HK-2 (cell line): ENCODE results near the gene COL6A1.
"Not testable (repeated sequence)": the region's sequence is repeated elsewhere in the genome, so short reads cannot be mapped to it uniquely, and the experiment has no call there.

Experiments used
- DNase-seq: peaks from one replicate; pipeline ENCODE4 v3.0.0-alpha.2; 2018; ENCODE audit not compliant: unreplicated experiment

COL6A1 gene

DNA sequence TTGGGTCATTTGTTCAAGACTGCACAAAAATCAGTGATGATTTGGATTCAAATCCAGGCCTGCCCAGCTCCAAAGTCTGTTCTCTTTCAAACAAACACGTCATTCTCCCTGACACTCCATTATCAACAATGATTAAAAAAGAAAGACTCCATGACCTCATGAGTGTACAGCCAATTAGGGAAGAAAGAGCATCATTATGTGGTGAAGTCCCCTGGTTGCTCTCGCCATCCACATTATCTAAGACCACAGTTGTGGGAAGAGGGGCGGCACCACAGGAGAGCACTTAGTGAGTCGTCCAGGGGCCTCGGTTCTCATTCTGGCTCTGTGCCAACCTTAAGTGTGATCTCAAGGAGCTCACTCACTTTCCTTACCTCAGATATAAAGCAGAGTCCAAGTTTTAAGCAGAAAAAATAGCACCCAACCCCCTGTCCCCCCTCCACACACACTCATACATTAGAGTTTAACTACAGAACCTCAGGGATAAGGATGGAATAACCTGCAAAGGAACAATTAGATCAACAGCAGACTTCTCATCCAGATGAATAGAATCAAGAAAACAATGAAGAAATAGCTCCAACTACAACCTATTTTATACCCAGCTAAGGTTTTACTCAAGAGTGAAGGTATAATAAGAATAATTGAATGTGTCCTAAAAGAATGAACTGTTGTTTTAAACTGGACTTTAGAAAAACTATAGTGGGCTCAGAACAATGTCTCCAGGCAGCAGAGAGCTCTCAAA is 47.8 kb downstream of the COL6A1 start:
- DNase-seq = no peak

DNA sequence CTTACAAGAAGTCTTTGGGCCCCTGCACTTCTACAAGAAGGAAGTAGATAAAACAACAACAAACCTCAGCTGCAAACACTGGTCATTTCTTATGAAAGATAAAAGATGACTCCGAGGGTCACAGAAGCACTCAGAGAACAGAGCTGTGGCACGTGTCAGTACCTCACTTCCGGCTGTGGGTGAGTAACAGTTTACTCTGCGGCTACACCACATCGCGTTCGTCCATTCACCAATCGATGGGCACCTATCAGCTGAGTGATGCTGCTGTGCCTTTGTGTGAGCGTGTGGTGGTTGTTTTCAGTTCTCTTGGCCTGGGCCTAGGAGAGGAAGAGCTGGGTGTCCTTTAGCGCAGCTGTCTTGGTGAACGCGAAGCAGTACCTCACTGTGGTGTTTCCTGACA is 49.9 kb downstream of the COL6A1 start:
- no peak for DNase-seq

DNA sequence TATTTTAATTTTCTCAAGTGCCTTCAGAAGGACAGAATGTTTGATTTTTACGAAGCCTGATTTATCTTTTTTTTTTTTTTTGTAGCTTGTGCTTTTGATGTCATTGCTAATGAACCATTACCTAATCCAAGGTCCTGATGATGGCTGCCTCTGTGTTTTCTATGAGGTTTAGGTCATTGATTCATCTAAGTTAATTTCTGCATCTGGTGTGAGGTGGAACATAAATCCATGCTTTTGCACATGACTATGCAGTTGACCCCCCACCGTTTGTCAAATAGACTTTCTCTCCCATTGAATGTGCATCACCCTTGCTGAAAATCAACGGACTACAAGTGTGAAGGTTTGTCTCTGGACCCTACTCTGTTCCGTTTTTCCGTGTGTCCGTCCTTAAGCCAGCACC is 50.5 kb downstream of the COL6A1 start:
- DNase-seq = no peak

DNA sequence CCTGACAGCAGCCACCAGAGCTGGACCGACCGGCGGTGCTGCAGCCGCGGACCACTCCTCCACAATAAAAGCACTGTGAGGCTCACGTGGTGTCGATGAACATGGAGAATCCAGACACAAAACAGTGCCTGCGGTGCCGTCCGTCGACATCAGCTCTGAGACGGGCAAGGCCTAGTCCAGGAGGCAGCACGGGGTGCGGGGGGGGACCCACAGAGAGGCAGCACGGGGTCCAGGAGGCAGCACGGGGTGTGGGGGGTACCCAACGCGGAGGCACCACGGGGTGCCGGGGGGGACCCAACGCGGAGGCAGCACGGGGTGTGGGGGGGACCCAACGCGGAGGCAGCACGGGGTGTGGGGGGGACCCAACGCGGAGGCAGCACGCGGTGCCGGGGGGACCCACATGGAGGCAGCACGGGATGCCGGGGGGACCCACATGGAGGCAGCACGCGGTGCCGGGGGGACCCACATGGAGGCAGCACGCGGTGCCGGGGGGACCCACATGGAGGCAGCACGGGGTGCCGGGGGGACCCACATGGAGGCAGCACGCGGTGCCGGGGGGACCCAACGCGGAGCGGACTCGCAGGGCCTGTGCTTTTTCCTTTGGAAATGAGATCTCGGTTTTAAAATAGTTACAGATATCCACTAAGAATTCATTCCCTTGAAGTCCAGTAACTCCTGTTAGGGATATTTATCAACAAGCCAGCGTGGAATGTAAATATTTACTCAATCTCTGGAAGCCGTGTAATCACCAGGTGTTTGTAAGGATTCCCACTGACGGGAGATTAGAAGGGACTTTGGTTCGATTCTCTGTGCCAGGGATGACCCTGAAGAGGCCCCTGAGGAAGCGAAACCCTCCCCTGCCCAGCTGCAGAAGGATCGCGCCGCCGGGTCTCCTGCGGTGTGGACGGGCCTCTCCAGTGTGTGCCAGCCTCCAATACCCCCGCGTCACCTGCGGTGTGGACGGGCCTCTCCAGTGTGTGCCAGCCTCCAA is 52.1 kb downstream of the COL6A1 start:
- DNase-seq = no peak

DNA sequence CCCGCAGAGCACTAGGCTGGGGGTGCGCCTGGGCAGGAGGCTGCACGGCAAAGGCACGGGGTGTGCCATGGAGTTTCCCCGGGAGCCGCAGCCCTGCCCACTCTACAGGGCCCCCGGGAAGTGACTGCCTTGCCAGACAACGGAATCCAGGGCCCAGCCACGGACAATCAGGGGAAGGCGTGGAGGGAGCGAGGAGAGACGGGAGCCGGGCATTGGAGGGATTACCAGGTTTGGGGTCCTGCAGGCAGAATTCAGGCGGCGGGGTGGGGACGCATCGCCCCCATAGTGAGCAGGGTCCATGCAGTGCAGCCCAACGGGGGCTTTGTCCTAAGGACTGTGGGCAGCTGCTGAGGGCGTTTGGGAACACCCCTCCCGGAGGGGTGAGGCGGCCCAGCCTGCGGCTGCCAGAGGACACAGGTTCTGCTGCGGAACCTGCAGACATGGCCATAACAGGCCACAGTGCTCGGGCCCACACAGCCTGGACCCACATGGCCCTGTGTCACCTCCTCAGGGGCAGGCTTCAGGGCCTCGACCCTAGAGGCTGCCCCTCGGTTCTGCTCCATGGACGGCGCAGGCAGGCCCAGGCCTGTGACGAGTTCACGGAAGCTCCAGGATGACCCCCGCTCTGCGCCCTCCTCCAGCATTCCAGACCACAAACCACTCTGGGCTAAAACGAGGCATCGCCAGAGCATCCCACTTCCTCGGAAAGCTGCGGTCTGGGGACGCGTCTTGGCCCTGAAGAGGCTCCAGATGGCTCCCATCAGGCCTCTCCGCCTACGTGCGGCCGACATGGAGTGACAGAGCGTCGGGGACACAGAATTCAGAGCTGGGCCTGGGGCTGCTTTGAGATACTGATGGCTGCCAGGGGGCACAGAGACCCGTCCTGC is 54.5 kb downstream of the COL6A1 start:
- no peak for DNase-seq

DNA sequence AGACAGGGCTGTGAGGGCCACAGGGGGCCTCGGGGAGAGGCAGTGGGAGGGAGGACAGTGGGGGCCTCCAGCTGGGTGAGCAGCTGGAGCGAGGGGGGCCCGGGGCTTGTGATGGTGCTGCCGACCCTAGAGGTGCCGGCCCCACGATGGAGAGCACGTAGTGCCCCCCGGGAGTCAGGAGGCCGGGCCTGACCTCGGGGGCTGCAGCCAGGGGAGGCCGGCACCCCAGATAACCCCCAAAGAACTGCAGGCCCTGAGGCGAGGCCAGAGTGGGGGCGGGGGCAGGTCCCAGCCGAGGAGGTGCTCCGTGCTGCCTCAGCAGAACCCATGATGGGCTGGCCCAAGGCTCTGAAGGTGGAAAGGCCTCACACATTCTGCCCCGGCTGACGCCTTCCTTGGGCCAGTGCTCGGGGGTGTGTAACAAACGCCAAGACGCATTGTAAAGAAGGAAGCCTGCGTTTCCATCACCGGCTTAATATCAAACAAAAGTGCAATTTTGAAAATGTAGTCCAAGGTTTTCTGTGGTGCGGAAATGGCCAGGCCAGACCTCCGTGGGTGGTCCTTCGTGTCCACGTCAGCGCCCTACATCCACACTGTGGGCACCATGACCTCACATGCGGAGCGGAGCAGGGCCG is 55.2 kb downstream of the COL6A1 start:
- DNase-seq = no peak

DNA sequence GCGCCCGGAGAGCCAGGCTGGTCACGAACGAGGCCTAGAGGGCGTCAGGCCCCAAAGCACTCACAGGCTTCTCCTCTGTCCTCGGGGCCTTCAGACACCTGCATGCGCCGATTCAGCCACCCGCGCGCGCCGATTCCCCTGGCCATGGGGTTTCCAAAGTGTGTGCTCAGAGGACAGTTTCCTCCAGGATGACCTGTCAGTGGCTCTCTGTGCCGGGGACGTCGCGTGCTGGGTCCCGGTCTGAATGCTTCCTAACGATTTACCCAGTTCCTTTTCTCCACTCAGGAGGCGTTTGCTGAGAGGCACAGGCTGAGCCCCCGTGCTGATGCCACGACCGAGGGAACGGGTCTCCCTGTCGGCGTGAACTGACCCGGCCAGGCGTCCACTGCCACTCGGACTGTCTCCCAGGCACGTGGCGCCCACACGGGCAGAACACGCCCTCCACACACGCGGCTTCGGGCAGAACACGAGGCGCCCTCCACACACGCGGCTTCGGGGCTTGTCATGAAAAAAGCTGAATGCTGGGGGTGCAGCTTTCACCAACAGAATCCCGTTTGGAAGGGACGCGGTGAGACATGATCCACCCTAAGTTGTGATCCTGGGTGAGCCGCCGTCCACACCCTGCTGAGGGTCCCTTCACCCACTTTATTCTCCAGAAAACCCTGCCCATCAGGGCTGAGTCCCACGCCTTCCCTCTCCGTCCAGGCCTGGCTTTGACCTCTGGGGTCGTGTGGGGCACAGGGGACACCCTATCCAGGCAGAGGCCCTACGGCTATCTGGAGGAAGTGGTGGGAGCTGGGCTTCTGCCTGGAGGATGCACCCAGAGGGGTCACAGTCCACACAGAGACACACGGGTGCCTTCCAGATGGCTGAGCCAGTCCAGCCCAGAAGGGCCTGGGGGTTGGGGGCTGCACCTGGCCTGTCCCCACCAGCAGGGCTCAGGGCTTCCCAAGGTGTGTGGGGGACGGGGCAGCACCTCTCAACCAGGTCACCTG is 56.1 kb downstream of the COL6A1 start:
- DNase-seq = no peak

DNA sequence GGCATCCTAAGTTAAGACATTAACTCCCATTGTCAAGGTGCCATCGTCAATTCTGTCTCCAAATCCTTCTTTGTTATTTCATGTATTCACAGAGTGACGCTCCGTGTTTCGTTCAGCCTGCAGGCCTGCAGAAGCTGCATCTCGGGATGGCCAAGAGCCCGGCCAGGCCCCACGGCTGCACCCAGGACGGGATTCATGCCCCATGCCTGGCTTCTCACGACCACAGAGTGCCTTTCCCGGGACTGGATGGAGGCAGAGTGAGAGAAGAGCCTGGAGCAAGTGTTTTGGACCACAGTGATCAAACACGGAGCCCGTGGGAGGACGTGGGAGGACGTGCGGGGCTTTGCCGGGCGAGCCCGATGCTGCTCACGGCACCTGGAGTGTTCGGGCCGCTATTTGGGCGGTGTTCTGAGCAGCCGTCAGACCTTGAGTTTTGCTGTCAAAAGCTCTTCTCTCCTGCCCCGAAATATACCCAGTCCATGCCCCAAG is 56.8 kb downstream of the COL6A1 start:
- no peak for DNase-seq

DNA sequence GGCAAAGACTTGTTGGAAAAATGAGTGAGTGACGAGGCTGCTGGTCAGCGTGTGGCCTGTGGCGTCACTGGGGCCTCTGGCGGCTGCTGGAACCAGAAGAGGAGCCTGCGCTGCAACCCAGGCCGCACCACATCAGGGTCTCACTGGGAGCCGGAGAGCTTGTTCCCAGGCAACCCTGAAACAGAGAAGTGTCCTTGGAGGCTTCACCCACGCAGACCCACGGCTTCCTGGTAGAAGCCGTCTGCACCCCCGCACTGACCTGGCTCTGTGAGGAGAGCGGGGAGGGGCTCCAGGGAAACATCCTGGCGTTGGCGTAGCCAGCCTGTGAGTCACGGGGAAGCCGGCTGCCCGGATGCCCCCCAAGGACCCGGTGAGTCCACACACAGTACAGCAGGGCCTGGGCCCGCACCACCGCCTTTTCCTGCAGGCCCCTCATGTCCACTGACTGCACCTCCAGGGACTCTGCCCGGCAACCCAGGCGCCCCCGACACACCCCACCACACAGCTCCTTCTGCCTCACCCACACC is 57.4 kb downstream of the COL6A1 start:
- no peak for DNase-seq

DNA sequence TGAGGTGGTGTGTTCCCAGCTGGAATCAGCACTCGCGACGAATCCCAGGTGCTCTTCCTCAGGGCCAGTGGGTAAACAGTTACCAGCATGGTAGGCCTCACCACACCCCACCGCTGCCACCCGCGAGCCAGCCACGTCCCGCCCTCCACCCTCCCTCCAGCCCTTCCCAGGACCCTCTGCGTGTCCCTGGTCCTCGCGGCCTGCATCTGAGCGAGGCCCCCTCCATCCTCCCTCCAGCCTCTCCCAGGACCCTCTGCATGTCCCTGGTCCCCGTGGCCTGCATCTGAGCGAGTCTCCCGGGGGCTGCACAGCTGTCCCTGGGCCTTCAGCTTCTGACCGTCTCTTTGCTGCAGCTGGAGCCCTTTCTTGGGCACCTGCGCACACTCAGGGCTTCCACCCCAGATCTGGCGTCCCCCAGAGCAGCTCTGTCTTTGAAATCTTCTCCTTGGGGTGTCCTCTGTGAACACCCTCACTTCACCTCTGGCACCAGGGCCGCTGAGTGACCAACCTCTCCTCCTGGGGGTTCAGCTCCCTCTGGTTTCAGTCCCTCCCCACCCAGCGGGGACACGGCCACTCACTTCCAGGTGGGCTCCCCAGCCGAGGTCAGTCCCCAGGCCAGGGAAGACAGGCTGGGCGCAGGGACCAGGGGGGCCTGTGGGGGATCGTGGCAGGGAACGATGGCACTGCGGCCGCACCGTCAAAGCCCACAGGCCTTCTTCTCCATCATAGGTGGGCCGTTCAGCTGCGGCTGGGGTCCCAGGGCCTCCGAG is 58.5 kb downstream of the COL6A1 start:
- DNase-seq = no peak

DNA sequence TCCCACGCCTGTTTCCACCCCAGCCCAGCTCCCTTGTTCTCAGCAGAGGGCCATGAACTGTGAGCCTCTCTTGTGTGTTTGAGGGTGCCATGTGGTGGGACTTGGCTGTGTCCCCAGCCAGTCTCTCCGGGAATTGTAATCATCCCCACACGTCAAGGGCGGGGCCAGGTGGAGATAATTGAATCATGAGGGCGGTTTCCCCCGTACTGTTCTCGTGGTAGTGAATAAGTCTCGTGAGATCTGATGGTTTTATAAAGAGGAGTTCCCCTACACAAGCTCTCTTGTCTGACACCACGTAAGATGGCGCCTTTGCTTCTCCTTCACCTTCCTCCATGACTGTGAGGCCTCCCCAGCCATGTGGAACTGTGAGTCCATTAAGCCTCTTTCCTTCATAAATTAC is 59.1 kb downstream of the COL6A1 start:
- DNase-seq = no peak

DNA sequence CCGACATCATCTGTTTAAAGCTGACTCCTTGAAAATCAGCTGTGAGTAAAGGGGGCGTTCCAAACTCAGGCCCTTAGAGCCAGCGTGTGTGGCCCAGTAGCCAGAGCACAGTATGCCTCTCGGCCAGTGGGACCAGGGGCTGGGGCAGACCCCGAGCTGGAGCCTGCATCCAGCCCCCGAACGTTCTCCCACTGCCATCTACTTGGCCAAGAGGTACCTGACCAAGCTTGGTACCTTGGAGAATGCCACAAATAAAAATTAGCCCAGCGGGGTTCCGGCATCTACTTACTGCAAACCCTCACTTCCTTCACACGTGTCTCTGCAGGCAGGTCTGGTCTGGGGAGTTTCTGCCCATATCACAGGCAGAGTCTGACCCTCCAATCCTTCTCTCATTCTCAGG is 59.6 kb downstream of the COL6A1 start:
- no peak for DNase-seq

DNA sequence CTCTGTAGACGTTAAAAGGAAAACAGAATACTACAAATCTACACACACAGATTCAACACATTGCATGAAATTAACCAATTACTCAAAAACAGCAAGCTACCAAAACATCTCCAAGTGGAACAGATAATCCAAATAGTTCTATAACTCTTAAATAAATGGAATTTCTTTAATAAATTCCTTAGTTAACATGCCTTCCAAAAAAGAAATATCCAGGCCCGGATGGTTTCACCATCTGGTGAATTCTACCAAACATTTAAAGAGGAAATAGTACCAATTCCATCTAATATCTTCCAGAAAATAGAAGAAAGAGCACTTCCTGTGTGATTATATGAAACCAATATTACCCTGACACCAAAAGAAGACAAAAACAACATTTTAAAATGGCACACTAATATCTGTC is 63.6 kb downstream of the COL6A1 start:
- no peak for DNase-seq

DNA sequence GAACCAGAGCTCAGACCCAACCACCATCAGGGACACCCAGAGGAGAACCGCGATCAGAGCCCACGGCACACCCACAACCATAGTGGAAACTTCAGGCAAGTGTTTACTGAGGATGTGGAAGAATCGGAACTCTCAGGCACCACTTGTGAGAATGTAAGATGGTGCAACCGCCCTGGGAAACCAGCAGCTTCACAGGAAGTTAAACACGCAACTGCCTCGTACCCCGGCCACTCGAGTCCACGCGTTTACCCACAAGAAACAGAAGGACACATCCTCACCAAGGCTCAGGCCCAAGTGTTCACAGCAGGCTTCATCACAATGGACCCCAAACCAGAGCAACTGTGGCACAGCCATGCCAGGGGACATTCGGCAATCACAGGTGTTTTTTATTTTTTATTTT is 64.9 kb downstream of the COL6A1 start:
- DNase-seq = no peak

DNA sequence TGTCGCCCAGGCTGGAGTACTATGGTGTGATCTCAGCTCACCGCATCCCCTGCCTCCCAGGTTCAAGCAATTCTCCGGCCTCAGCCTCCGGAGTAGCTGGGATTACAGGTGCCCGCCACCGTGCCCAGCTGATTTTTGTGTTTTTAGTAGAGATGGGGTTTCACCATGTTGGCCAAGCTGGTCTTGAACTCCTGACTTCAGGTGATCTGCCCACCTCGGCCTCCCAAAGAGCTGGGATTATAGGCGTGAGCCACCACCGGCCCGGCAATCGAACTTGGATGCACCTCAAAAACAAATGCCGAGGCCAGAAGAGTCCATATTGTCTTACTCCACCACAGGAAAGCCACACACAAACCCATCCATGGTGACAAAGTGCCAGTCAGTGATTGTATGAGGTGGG is 65.3 kb downstream of the COL6A1 start:
- DNase-seq = not testable (repeated sequence)

DNA sequence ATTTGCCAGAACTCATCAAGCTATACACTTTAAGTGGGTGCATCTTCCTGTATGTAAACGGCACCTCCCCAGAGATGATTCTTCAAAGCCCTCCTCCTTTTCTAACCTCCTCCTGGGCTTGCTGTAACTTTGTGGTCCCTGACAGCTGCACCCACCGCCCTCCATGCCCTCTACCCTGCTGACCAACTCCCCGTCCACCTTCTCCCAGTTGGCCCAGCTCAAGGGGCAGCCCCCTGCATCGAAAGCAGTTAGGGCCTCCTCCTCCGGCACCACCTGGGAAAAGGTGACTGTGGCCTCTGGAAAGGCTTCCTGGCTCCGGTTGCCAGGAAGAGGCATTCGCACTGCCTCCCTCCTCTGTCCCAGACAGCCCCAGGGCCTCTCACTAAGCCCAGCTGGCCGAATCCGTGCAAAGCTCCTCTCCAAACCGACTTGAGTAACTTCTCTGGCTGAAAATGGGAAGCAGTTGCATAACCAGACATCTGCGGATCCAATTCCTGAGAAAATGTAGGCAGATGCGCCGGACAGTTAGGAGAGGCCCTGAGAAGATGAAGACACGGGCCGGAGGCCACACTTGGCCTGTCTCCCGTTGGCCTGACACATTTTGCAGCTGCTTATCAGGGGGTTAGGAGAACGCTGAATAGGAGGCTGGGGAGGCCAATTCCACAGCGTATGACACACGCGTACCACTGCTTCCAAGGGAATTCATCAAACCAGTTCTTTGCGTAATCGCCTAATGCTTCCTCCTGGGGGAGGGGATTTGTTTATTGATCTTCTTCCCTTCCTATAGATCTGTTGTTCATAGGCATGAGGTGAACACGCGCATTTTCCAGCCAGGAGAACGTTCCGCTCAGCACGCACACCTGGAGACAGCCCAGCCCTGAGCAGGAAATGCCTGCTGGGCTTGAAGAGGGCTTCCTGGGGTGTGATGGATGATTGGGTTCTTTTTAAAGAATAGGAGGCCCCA is 67.6 kb downstream of the COL6A1 start:
- DNase-seq = no peak

DNA sequence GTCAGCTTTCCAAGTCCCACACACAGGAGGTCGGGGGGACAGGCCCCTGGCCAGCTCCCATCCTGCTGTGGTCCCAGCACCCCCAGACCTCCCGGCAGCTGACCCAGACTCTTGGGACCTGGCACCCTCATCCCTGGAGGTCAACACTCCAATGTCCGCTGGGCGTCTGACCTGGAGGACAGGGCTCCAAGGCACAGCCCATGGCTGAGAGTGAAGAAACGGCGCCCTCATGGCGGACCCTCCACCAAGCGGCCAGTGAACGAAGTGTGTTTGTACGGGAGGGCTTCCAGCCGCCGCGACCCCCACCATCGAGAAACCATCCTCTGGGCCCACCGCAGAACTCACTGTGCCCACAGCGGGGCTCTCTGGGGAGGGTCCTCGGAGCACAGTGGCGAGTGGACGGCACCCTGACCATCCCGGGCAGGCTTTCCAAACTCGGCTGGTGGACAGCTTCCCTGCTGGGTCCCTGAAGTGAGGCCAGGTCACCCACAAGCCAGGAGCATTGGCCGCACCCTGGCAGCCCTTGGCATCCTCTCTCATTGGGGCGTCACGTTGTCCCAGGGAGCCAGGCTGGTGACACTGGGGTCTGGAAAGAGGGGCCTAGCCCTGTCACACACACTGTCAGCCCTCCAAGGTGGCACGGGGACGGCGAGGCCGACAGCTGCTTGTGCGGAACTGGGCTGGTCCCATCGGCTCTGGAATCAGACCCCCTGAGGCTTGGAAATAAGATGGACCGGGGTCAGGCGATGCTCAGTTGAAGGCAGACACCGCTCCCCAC is 68.5 kb downstream of the COL6A1 start:
- no peak for DNase-seq
